Caco-2 (cell line): ENCODE measurements around the gene TSBP1. TPM values are rescaled to one million over a fixed set of nuclear protein-coding genes. Genes with fewer than 3 reads are reported as not detected.

Experiments
- BruUV-seq: library from RNA; stranded (reverse); fragments of 400-500 nt; replicated peaks from 2 replicates; lab custom pipeline; 2021; lab: Mats Ljungman, UMichigan
- CTCF ChIA-PET: fragments of 300-600 bp; sonication (Branson Sonifier 250); formaldehyde crosslinking; loops from one replicate; lab custom pipeline; 2022; ENCODE audit warnings: antibody characterized with exemption; lab: Charles Lee
- POLR2A ChIA-PET: fragments of 300-600 bp; sonication (Branson Sonifier 250); formaldehyde crosslinking; loops from one replicate; lab custom pipeline; 2022; ENCODE audit warnings: antibody characterized with exemption; lab: Charles Lee
- DNase-seq, 2 experiments: peaks; one replicate each; pipeline versions ENCODE4 v3.0.0 to v3.0.0-alpha.2; 2020 to 2022
- H3K27me3 ChIP-seq: replicated peaks from 2 replicates; pipeline ENCODE4 v1.6.0; 2011; ENCODE audit warnings: low read length; ENCODE audit not compliant: control insufficient read depth, insufficient read depth
- H3K36me3 ChIP-seq: 2 replicates; pipeline ENCODE4 v1.5.1; 2011; ENCODE audit warnings: low read length; ENCODE audit not compliant: control insufficient read depth, insufficient read depth
- H3K4me1 ChIP-seq: fragments of 250-450 bp; sonication (Bioruptor Pico); 2 replicates; pipeline ENCODE4 v1.5.1; 2020; ENCODE audit warnings: mild to moderate bottlenecking
- H3K4me3 ChIP-seq: 2 replicates; pipeline ENCODE4 v1.5.1; 2011; ENCODE audit warnings: low read depth, mild to moderate bottlenecking, control low read depth, low read length
- H3K9me3 ChIP-seq: fragments of 250-450 bp; sonication (Bioruptor Pico); 2 replicates; pipeline ENCODE4 v1.5.1; 2020; ENCODE audit warnings: mild to moderate bottlenecking, moderate library complexity
- H3K27ac Mint-ChIP-seq: one replicate; pipeline ENCODE4 v1.8.0; 2022; ENCODE audit warnings: mixed read lengths; ENCODE audit not compliant: unreplicated experiment
- H3K27me3 Mint-ChIP-seq: one replicate; pipeline ENCODE4 v1.8.0; 2022; ENCODE audit warnings: mixed read lengths; ENCODE audit not compliant: insufficient read depth, unreplicated experiment
- H3K36me3 Mint-ChIP-seq: one replicate; pipeline ENCODE4 v1.8.0; 2022; ENCODE audit warnings: mild to moderate bottlenecking, mixed read lengths; ENCODE audit not compliant: insufficient read depth, unreplicated experiment
- H3K4me1 Mint-ChIP-seq: one replicate; pipeline ENCODE4 v1.8.0; 2022; ENCODE audit warnings: low read depth, mixed read lengths; ENCODE audit not compliant: unreplicated experiment
- H3K4me3 Mint-ChIP-seq: one replicate; pipeline ENCODE4 v1.8.0; 2022; ENCODE audit warnings: mild to moderate bottlenecking, moderate library complexity, mixed read lengths; ENCODE audit not compliant: unreplicated experiment
- H3K9me3 Mint-ChIP-seq: one replicate; pipeline ENCODE4 v1.8.0; 2022; ENCODE audit warnings: mixed read lengths; ENCODE audit not compliant: unreplicated experiment
- intact Hi-C: fragments of 100-400 bp; cut with micrococcal nuclease; formaldehyde crosslinking; loops from one replicate; pipeline ENCODE4 v1.10.0; 2022; ENCODE audit not compliant: unreplicated experiment
- total RNA-seq: library from RNA; stranded (reverse); gene quantifications from 2 replicates; pipeline ENCODE4 v1.2.3, GENCODE V29; 2022
- TF ChIP-seq, protein P1 (sequence below), 2 experiments: fragments of 200-600 bp in 1 of 2; IDR thresholded peaks; 1 replicate in 1 of 2; 2 replicates in 1 of 2; pipeline versions ENCODE4 v1.5.1 to v1.8.0; 2011 to 2022; ENCODE audit warnings: antibody characterized with exemption in 1 of 2, control low read depth in 1 of 2, inconsistent platforms in 1 of 2, low read depth in 1 of 2, low read length in 1 of 2, mild to moderate bottlenecking in 1 of 2, moderate library complexity in 1 of 2; ENCODE audit not compliant: insufficient read depth in 1 of 2, severe bottlenecking in 1 of 2, unreplicated experiment in 1 of 2

Gene TSBP1
- total RNA-seq, 1 experiment from 2014 or later: not detected

DNA sequence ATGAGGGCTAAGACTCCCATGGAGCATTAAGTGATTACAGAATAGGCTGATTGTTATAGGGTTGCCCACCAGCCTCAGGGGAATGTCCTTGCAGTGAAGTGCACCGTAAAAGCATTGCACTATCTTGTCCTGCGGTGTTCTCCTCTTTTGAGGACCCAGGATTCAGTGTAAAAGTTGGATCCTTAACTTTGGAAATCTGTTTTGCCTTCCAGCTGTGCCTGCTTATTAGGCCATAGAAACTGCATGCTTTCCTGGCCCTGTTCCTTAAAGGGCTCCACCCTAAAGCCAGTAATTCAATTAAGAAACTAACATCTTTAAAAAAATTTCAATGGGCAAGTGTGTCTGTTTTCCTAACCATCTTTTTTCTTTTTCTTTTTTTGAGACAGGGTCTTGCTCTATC is 122.4 kb downstream of the TSBP1 start:
- no peak for DNase-seq
- Mint-ChIP-seq H3K4me3 (no peak overlapping the region), H3K27me3 (no peaks in the 10 kb centered on the region), H3K27ac (no peak overlapping the region), H3K9me3 (peaks cover 11% of the 10 kb centered on the region), H3K36me3 (no peaks in the 10 kb centered on the region), H3K4me1 (peaks cover 7% of the 10 kb centered on the region)
- CTCF ChIA-PET: no interaction called here
- Histone ChIP-seq H3K4me1 (no peaks in the 10 kb centered on the region), H3K9me3 (peaks cover 8% of the 10 kb centered on the region; the same call in 1 of the 2 replicates), H3K27me3 (no peaks in the 10 kb centered on the region), H3K4me3 (no peak overlapping the region), H3K36me3 (no peaks in the 10 kb centered on the region)
- BruUV-seq: no TSS peak
- POLR2A ChIA-PET: no interaction called here
- intact Hi-C loops: loop anchor here (5.0 to 10.0 kb wide), 3 partner anchors 48 to 546 kb away; no protein-coding TSS in a partner anchor
- TF ChIP-seq, protein P1, sequence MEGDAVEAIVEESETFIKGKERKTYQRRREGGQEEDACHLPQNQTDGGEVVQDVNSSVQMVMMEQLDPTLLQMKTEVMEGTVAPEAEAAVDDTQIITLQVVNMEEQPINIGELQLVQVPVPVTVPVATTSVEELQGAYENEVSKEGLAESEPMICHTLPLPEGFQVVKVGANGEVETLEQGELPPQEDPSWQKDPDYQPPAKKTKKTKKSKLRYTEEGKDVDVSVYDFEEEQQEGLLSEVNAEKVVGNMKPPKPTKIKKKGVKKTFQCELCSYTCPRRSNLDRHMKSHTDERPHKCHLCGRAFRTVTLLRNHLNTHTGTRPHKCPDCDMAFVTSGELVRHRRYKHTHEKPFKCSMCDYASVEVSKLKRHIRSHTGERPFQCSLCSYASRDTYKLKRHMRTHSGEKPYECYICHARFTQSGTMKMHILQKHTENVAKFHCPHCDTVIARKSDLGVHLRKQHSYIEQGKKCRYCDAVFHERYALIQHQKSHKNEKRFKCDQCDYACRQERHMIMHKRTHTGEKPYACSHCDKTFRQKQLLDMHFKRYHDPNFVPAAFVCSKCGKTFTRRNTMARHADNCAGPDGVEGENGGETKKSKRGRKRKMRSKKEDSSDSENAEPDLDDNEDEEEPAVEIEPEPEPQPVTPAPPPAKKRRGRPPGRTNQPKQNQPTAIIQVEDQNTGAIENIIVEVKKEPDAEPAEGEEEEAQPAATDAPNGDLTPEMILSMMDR (IDR thresholded peaks at IDR 0.05; ENCODE audit: insufficient read depth in 1 of 2, low read depth in 1 of 2, low read length in 1 of 2, severe bottlenecking in 1 of 2, unreplicated experiment in 1 of 2): no peak

DNA sequence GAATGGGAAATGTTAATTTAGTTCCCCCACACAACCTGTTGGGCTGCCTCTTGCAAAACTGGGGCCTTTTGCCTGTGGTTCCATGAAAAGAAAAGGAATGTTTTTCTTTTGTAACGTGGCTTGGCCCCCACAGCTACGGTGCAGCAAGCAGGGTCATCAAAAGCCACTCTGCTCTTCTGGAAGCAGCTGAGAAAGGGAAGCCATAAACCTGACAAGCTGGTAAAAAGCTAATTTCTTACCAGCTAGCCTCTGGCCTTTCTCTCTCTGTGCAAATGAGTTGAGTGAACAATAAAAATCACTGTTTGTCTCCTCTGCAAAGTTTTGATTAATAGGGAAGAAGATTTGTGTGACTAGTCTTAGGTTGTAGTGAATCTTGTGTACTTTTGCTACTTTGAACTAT is 124.3 kb downstream of the TSBP1 start:
- TF ChIP-seq, protein P1 (IDR thresholded peaks at IDR 0.05; ENCODE audit: insufficient read depth in 1 of 2, low read depth in 1 of 2, low read length in 1 of 2, severe bottlenecking in 1 of 2, unreplicated experiment in 1 of 2): no peak
- ChIA-PET POLR2A (no interaction called here), CTCF (no interaction called here)
- H3K27ac Mint-ChIP-seq: no peak overlapping the region
- Histone ChIP-seq H3K4me1 (no peaks in the 10 kb centered on the region), H3K4me3 (no peak overlapping the region), H3K9me3 (peaks cover 8% of the 10 kb centered on the region; the same call in 1 of the 2 replicates), H3K27me3 (no peaks in the 10 kb centered on the region), H3K36me3 (no peaks in the 10 kb centered on the region)
- intact Hi-C loops: loop anchor here (5.0 to 10.0 kb wide), 3 partner anchors 50 to 547 kb away; no protein-coding TSS in a partner anchor
- no peaks in the 10 kb centered on the region for H3K36me3 Mint-ChIP-seq
- peaks cover 11% of the 10 kb centered on the region for H3K9me3 Mint-ChIP-seq
- H3K4me1 Mint-ChIP-seq: peaks cover 7% of the 10 kb centered on the region
- no TSS peak for BruUV-seq
- no peak for DNase-seq
- H3K27me3 Mint-ChIP-seq: no peaks in the 10 kb centered on the region
- H3K4me3 Mint-ChIP-seq: no peak overlapping the region

GRCh38 chr6:32244946-32245398 is 126.7 kb downstream of the TSBP1 start:
- Mint-ChIP-seq H3K4me1 (peaks cover 7% of the 10 kb centered on the region), H3K36me3 (no peaks in the 10 kb centered on the region), H3K4me3 (peak overlapping the region; percentile 20), H3K27ac (no peak overlapping the region), H3K27me3 (no peaks in the 10 kb centered on the region), H3K9me3 (no peaks in the 10 kb centered on the region)
- ChIA-PET CTCF (interaction anchor here (0.9 to 1.0 kb wide), 4 partner anchors 50 to 447 kb away, joined by 3 read pairs; no protein-coding TSS in a partner anchor), POLR2A (no interaction called here)
- H3K4me1 ChIP-seq: no peaks in the 10 kb centered on the region
- DNase-seq: peak; percentile 75 to 81
- TF ChIP-seq, protein P1 (IDR thresholded peaks at IDR 0.05; ENCODE audit: insufficient read depth in 1 of 2, low read depth in 1 of 2, low read length in 1 of 2, severe bottlenecking in 1 of 2, unreplicated experiment in 1 of 2): peak; percentile 87
- no TSS peak for BruUV-seq
- H3K9me3 ChIP-seq: peaks cover 8% of the 10 kb centered on the region; the same call in 1 of the 2 replicates
- intact Hi-C loops: loop anchor here (1.0 to 10.0 kb wide), 5 partner anchors 52 to 550 kb away; no protein-coding TSS in a partner anchor
- H3K4me3 ChIP-seq: no peak overlapping the region
- H3K36me3 ChIP-seq: no peaks in the 10 kb centered on the region
- no peaks in the 10 kb centered on the region for H3K27me3 ChIP-seq
